ENCODE data around the gene KANK3.
"Not testable (repeated sequence)": the region's sequence is repeated elsewhere in the genome, so short reads cannot be mapped to it uniquely, and the experiment has no call there.

KANK3 gene

DNA sequence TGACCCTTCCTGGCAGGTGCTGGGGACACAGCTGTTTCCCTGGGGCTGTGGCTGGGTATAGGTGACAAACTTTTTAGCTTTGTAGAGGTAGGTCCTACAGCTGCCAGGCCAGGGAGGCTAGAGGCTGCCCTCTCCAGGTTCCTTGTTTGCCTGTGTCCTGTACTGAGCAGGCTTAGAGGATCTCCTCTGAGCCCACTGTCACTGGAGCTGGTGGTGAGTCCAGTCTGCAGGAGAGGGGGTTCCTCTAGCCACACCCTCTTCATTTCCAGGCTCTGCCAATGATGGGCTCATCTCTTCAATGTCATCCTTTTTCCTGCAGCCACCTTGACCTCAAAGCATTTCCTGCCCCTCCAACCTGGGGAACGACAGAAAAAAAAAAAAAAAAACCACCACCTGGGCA lies 34.5 kb upstream of the KANK3 start:
- ChIA-PET POLR2A (interaction anchor here (2.1 kb wide), 1 partner anchor 14 kb away, joined by 6 read pairs; the partner anchor contains the start of gene ANGPTL4), CTCF (interaction anchor here (2.2 kb wide), 1 partner anchor 24 kb away, joined by 5 read pairs; no protein-coding TSS in a partner anchor)
- no peak overlapping the region for H3K4me3 ChIP-seq (ENCODE audit: low read depth, low read length)
- TF ChIP-seq, protein P1, sequence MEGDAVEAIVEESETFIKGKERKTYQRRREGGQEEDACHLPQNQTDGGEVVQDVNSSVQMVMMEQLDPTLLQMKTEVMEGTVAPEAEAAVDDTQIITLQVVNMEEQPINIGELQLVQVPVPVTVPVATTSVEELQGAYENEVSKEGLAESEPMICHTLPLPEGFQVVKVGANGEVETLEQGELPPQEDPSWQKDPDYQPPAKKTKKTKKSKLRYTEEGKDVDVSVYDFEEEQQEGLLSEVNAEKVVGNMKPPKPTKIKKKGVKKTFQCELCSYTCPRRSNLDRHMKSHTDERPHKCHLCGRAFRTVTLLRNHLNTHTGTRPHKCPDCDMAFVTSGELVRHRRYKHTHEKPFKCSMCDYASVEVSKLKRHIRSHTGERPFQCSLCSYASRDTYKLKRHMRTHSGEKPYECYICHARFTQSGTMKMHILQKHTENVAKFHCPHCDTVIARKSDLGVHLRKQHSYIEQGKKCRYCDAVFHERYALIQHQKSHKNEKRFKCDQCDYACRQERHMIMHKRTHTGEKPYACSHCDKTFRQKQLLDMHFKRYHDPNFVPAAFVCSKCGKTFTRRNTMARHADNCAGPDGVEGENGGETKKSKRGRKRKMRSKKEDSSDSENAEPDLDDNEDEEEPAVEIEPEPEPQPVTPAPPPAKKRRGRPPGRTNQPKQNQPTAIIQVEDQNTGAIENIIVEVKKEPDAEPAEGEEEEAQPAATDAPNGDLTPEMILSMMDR (IDR thresholded peaks at IDR 0.05; ENCODE audit: insufficient read depth, low read length, missing control alignments) = no peak
- no peak for DNase-seq (ENCODE audit: low read depth, low spot score)

DNA sequence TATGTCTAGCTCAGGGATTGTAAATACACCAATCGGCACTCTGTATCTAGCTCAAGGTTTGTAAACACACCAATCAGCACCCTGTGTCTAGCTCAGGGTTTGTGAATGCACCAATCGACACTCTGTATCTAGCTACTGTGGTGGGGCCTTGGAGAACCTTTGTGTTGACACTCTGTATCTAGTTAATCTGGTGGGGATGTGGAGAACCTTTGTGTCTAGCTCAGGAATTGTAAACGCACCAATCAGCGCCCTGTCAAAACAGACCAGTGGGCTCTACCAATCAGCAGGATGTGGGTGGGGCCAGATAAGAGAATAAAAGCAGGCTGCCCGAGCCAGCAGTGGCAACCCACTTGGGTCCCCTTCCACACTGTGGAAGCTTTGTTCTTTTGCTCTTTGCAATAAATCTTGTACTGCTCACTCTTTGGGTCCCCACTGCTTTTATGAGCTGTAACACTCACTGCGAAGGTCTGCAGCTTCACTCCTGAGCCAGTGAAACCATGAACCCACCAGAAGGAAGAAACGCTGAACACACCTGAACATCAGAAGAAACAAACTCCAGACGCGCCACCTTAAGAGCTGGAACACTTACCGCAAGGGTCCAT lies 33.4 kb upstream of the KANK3 start:
- CTCF ChIA-PET = not testable (repeated sequence)

DNA sequence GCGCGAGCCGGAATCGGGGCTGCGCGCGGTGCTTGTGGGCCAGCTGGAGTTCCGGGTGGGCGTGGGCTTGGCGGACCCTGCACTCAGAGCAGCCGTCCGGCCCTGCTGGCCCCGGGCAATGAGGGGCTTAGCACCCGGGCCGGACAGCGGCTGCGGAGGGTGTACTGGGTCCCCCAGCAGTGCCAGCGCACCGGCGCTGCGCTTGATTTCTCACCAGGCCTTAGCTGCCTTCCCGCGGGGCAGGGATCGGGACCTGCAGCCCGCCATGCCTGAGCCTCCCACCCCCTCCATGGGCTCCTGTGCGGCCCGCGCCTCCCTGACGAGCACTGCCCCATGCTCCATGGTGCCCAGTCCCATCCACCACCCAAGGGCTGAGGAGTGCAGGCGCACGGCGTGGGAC lies 32.7 kb upstream of the KANK3 start:
- CTCF ChIA-PET; H3K4me3 ChIP-seq (ENCODE audit: low read depth, low read length); DNase-seq (ENCODE audit: low read depth, low spot score); POLR2A ChIA-PET: not testable (repeated sequence)

More for the DNA sequence above, 33.4 kb upstream of the KANK3 start:
- not testable (repeated sequence) for H3K4me3 ChIP-seq (ENCODE audit: low read depth, low read length); DNase-seq (ENCODE audit: low read depth, low spot score)
- POLR2A ChIA-PET = interaction anchor here (0.7 to 2.1 kb wide), 2 partner anchors 13 to 473 kb away, joined by 3 to 6 read pairs; partner anchors contain the start of genes ANGPTL4 and MAP2K7

DNA sequence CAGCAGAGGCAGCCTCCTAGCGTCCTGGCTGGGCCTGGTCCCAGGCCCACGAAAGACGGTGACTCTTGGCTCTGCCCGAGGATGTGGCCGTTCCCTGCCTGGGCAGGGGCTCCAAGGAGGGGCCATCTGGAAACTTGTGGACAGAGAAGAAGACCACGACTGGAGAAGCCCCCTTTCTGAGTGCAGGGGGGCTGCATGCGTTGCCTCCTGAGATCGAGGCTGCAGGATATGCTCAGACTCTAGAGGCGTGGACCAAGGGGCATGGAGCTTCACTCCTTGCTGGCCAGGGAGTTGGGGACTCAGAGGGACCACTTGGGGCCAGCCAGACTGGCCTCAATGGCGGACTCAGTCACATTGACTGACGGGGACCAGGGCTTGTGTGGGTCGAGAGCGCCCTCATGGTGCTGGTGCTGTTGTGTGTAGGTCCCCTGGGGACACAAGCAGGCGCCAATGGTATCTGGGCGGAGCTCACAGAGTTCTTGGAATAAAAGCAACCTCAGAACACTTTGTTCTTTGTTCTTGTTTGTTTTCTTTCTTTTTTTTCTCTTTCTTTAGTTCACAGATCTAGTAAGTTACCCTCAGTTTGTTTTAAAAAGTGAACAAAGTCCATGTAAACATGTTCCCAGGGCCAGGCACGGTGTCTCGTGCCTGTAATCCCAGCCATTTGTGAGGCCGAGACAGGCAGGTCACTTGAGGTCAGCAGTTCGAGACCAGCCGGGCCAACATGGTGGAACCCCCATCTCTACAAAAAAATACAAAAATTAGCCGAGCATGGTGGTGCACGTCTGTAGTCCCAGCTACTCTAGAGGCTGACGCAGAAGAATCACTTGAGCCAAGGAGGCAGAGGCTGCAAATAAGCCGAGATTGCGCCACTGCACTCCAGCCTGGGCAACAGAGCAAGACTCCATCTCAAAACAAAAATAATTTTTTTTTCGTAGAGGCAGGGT lies 31.1 kb upstream of the KANK3 start:
- no peak overlapping the region for H3K4me3 ChIP-seq (ENCODE audit: low read depth, low read length)
- ChIA-PET POLR2A (no interaction called here), CTCF (no interaction called here)
- no peak for DNase-seq (ENCODE audit: low read depth, low spot score)
- TF ChIP-seq, protein P1 (IDR thresholded peaks at IDR 0.05; ENCODE audit: insufficient read depth, low read length, missing control alignments) = no peak

DNA sequence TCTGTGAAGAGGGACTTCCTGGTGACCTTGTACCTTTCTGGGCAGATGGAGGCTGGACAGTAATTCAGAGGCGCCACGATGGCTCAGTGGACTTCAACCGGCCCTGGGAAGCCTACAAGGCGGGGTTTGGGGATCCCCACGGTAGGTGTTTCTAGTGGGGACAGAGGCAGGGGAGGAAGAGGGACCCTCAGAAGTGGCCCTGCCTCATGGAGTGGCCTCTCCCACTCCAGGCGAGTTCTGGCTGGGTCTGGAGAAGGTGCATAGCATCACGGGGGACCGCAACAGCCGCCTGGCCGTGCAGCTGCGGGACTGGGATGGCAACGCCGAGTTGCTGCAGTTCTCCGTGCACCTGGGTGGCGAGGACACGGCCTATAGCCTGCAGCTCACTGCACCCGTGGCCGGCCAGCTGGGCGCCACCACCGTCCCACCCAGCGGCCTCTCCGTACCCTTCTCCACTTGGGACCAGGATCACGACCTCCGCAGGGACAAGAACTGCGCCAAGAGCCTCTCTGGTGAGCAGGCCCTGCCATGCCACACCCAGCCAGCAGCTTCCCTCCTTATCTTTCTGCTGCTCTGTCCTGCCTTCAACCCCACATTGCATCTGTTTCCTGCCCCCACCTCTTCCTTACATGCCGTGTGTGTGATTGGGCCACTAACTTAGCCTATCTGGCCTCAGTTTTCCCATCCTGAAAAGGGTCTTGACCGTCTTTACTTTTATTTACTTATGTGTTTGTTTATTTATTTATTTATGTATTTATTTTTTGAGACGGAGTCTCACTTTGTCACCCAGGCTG lies 28.1 kb upstream of the KANK3 start:
- CTCF ChIA-PET = no interaction called here

DNA sequence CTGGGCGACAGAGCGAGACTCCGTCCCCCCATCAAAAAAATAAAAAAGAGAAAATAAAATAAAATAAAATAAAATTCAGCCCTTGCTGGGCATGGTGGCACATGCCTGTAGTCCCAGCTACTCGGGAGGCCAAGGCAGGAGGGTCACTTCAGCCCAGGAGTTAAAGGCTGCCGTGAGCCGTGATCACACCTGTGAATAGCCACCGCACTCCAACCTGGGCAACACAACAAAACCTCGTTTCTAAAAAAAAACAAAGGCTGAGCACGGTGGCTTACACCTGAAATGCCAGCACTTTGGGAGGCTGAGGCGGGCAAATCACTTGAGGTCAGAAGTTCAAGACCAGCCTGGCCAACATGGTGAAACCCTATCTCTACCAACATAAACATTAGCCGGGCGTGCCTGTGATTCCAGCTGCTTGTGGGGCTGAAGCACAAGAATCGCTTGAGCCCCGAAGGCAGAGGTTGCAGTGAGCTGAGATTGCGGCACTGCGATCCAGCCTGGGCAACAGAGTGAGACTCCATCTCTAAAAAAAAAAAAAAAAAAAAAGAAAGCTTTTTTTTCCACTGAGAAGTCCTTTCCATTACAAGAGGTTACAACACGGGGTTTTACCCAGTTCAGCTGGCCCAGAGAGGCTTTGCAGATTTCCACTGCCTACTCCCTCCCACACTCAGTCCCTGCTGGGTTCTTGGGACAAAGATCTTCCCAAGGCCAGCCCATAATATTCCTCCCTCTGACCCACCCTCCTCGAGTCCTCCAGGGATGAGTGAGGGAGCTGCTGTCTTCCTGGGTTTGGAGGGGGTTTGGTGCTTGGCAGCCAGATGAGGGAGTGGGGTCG lies 27.3 kb upstream of the KANK3 start:
- TF ChIP-seq, protein P1 (IDR thresholded peaks at IDR 0.05; ENCODE audit: insufficient read depth, low read length, missing control alignments) = no peak
- no peak for DNase-seq (ENCODE audit: low read depth, low spot score)
- ChIA-PET POLR2A (interaction anchor here (1.0 kb wide), 1 partner anchor 20 kb away, joined by 4 read pairs; the partner anchor contains the start of gene RAB11B), CTCF (interaction anchor here (1.2 to 9.3 kb wide), 2 partner anchors 8 to 17 kb away, joined by 5 to 89 read pairs; no protein-coding TSS in a partner anchor)
- no peak overlapping the region for H3K4me3 ChIP-seq (ENCODE audit: low read depth, low read length)

More for the DNA sequence above, 28.1 kb upstream of the KANK3 start:
- no peak overlapping the region for H3K4me3 ChIP-seq (ENCODE audit: low read depth, low read length)
- TF ChIP-seq, protein P1 (IDR thresholded peaks at IDR 0.05; ENCODE audit: insufficient read depth, low read length, missing control alignments) = no peak
- DNase-seq (ENCODE audit: low read depth, low spot score) = no peak
- POLR2A ChIA-PET = no interaction called here

Measured in AG04449 (cell line).